ENCODE results near the gene UGT1A7. TPM values are rescaled to one million over a fixed set of nuclear protein-coding genes. Genes with fewer than 3 reads are reported as not detected.

UGT1A7 gene
- polyA plus RNA-seq, 1 donor (not counting 4 experiments of a cell fraction or from before 2014, with no cell fraction given), result 0.87 TPM

GRCh38 chr2:233707940-233708644 lies 26.4 kb downstream of the UGT1A7 start:
- Histone ChIP-seq H3K4me1 (ENCODE audit: control insufficient read depth, extremely low read depth, insufficient read depth, low read length) (peaks cover 37% of the 10 kb centered on the region), H3K79me2 (ENCODE audit: control insufficient read depth, insufficient read depth, low read length) (peaks cover 40% of the 10 kb centered on the region), H3K27me3 (ENCODE audit: control insufficient read depth, extremely low read depth, insufficient read depth, low read length) (no peaks in the 10 kb centered on the region), H3K9me1 (ENCODE audit: control insufficient read depth, extremely low read depth, insufficient read depth, low read length) (no peaks in the 10 kb centered on the region), H3K27ac (ENCODE audit: control insufficient read depth, insufficient read depth, low read length) (peak overlapping the region; percentile 59), H3K4me2 (ENCODE audit: control insufficient read depth, extremely low read depth, insufficient read depth, low read depth, low read length) (peak overlapping the region; percentile 24), H4K20me1 (ENCODE audit: control insufficient read depth, extremely low read depth, insufficient read depth, low read length) (no peaks in the 10 kb centered on the region), H2AFZ (ENCODE audit: control insufficient read depth, low read length) (no peak overlapping the region), H3K9me3 (ENCODE audit: control insufficient read depth, low read depth, low read length) (no peaks in the 10 kb centered on the region), H3K36me3 (ENCODE audit: control insufficient read depth in 2 of 2, extremely low read depth in 1 of 2, insufficient read depth in 2 of 2, low read length in 2 of 2) (peaks cover 3 to 11% of the 10 kb centered on the region in 2 experiments), H3K9ac (ENCODE audit: control insufficient read depth, extremely low read depth, insufficient read depth, low read length) (peak overlapping the region; percentile 5), H3K4me3 (ENCODE audit: control insufficient read depth in 2 of 3, extremely low read depth in 1 of 3, insufficient read depth in 2 of 3, low read depth in 1 of 3, low read length in 3 of 3) (peak overlapping the region in 1 of 3 experiments; percentile 2)
- FAIRE-seq, result peak; percentile 44
- DNase-seq (ENCODE audit: low read depth, low spot score), result no peak
- dilution Hi-C loops (cut with MboI; ENCODE audit: extremely low pct_ligation_motif_present, low sequenced_read_pairs), result no loop called here
- TF ChIP-seq EZH2 (IDR thresholded peaks at IDR 0.05; ENCODE audit: low read length) (no peak), CTCF (optimal IDR thresholded peaks at IDR 0.05 in 1 of 3, IDR thresholded peaks at IDR 0.05 in 1 of 3, conservative IDR thresholded peaks at IDR 0.05 in 1 of 3; ENCODE audit: extremely low read depth in 1 of 3, insufficient read depth in 2 of 3, low read length in 3 of 3) (no peak)

- no peak overlapping the region for H2AFZ ChIP-seq (ENCODE audit: control insufficient read depth, low read length)
- DNase-seq (ENCODE audit: low read depth, low spot score) (no peak), FAIRE-seq (no peak)
- H4K20me1 ChIP-seq (ENCODE audit: control insufficient read depth, extremely low read depth, insufficient read depth, low read length), result no peaks in the 10 kb centered on the region
- no peaks in the 10 kb centered on the region for H3K27me3 ChIP-seq (ENCODE audit: control insufficient read depth, extremely low read depth, insufficient read depth, low read length)
- no peak for TF ChIP-seq CTCF (optimal IDR thresholded peaks at IDR 0.05 in 1 of 3, IDR thresholded peaks at IDR 0.05 in 1 of 3, conservative IDR thresholded peaks at IDR 0.05 in 1 of 3; ENCODE audit: extremely low read depth in 1 of 3, insufficient read depth in 2 of 3, low read length in 3 of 3)
- no peak for TF ChIP-seq EZH2 (IDR thresholded peaks at IDR 0.05; ENCODE audit: low read length)
- H3K9me1 ChIP-seq (ENCODE audit: control insufficient read depth, extremely low read depth, insufficient read depth, low read length), result no peaks in the 10 kb centered on the region
- H3K9ac ChIP-seq (ENCODE audit: control insufficient read depth, extremely low read depth, insufficient read depth, low read length), result no peak overlapping the region
- dilution Hi-C loops (cut with MboI; ENCODE audit: extremely low pct_ligation_motif_present, low sequenced_read_pairs), result no loop called here
- H3K4me3 ChIP-seq (ENCODE audit: control insufficient read depth in 2 of 3, extremely low read depth in 1 of 3, insufficient read depth in 2 of 3, low read depth in 1 of 3, low read length in 3 of 3), result no peak overlapping the region
- H3K4me2 ChIP-seq (ENCODE audit: control insufficient read depth, extremely low read depth, insufficient read depth, low read depth, low read length), result no peak overlapping the region
- H3K27ac ChIP-seq (ENCODE audit: control insufficient read depth, insufficient read depth, low read length), result no peak overlapping the region
- no peaks in the 10 kb centered on the region for H3K9me3 ChIP-seq (ENCODE audit: control insufficient read depth, low read depth, low read length)
- peaks cover 46% of the 10 kb centered on the region for H3K79me2 ChIP-seq (ENCODE audit: control insufficient read depth, insufficient read depth, low read length)
- H3K4me1 ChIP-seq (ENCODE audit: control insufficient read depth, extremely low read depth, insufficient read depth, low read length), result peaks cover 38% of the 10 kb centered on the region
- H3K36me3 ChIP-seq (ENCODE audit: control insufficient read depth in 2 of 2, extremely low read depth in 1 of 2, insufficient read depth in 2 of 2, low read length in 2 of 2), result peaks cover 3 to 13% of the 10 kb centered on the region in 2 experiments
Measured at GRCh38 chr2:233708942-233709341, 27.2 kb downstream of the UGT1A7 start.
